WTC11 (cell line): ENCODE measurements around the gene RANBP3L.

Experiments
- CREM ChIP-seq: sonication (generic); formaldehyde crosslinking; IDR thresholded peaks from 2 replicates; pipeline ENCODE4 v1.8.1; 2022; ENCODE audit warnings: mild to moderate bottlenecking, missing genetic modification reagents, moderate library complexity
- CTCF ChIP-seq: fragments of 200-600 bp; IDR thresholded peaks from 2 replicates; pipeline ENCODE4 v1.8.0; 2022; ENCODE audit warnings: antibody characterized with exemption
- ETV6 ChIP-seq: sonication (generic); formaldehyde crosslinking; IDR thresholded peaks from 2 replicates; pipeline ENCODE4 v1.8.1; 2022; ENCODE audit warnings: mild to moderate bottlenecking, missing genetic modification reagents
- FOXP1 ChIP-seq: sonication (generic); formaldehyde crosslinking; IDR thresholded peaks from 2 replicates; pipeline ENCODE4 v1.8.0; 2022; ENCODE audit warnings: missing genetic modification reagents, mild to moderate bottlenecking, moderate library complexity, borderline replicate concordance
- JUN ChIP-seq: sonication (generic); formaldehyde crosslinking; IDR thresholded peaks from 2 replicates; pipeline ENCODE4 v1.8.0; 2023; ENCODE audit warnings: mild to moderate bottlenecking, missing genetic modification reagents
- NR1H2 ChIP-seq: sonication (generic); formaldehyde crosslinking; IDR thresholded peaks from 2 replicates; pipeline ENCODE4 v1.9.0; 2021; ENCODE audit warnings: mild to moderate bottlenecking, moderate library complexity, missing genetic modification reagents
- ZNF219 ChIP-seq: sonication (generic); formaldehyde crosslinking; IDR thresholded peaks from 2 replicates; pipeline ENCODE4 v1.8.0; 2023; ENCODE audit warnings: missing genetic modification reagents, mild to moderate bottlenecking, borderline replicate concordance
- ZNF232 ChIP-seq: sonication (generic); formaldehyde crosslinking; IDR thresholded peaks from 2 replicates; pipeline ENCODE4 v1.8.0; 2022; ENCODE audit warnings: mild to moderate bottlenecking, missing genetic modification reagents
- ZNF263 ChIP-seq: sonication (generic); formaldehyde crosslinking; IDR thresholded peaks from 2 replicates; pipeline ENCODE4 v1.8.1; 2022; ENCODE audit warnings: low read depth, mild to moderate bottlenecking, moderate library complexity, missing genetic modification reagents
- TF ChIP-seq, protein P1 (sequence below): sonication (generic); formaldehyde crosslinking; IDR thresholded peaks from 2 replicates; pipeline ENCODE4 v1.8.1; 2022; ENCODE audit warnings: mild to moderate bottlenecking, missing genetic modification reagents, moderate library complexity, borderline replicate concordance

- TF ChIP-seq CTCF (no peak), FOXP1 (CRISPR knock-in tag) (no peak), ZNF263 (CRISPR knock-in tag) (no peak), ETV6 (CRISPR knock-in tag) (no peak), ZNF232 (CRISPR knock-in tag) (no peak), JUN (no peak), ZNF219 (CRISPR knock-in tag) (no peak), CREM (CRISPR knock-in tag) (no peak), NR1H2 (CRISPR knock-in tag) (no peak)
- TF ChIP-seq, protein P1, sequence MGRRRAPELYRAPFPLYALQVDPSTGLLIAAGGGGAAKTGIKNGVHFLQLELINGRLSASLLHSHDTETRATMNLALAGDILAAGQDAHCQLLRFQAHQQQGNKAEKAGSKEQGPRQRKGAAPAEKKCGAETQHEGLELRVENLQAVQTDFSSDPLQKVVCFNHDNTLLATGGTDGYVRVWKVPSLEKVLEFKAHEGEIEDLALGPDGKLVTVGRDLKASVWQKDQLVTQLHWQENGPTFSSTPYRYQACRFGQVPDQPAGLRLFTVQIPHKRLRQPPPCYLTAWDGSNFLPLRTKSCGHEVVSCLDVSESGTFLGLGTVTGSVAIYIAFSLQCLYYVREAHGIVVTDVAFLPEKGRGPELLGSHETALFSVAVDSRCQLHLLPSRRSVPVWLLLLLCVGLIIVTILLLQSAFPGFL (CRISPR knock-in tag): no peak
Measured at GRCh38 chr5:36230151-36230790, 71.4 kb downstream of the RANBP3L start.
